Nephron (organoid): ENCODE measurements around the gene ODC1.

Source experiments
- H3K27ac Mint-ChIP-seq, 3 experiments: 2 replicates each; pipeline ENCODE4 v1.8.0; 2020; ENCODE audit warnings: mixed read lengths in 3 of 3, mild to moderate bottlenecking in 2 of 3, moderate library complexity in 1 of 3
- H3K27me3 Mint-ChIP-seq: 2 replicates; pipeline ENCODE4 v1.8.0; 2021; ENCODE audit warnings: low read depth, mild to moderate bottlenecking, moderate library complexity, mixed read lengths
- H3K36me3 Mint-ChIP-seq: 2 replicates; pipeline ENCODE4 v1.8.0; 2020; ENCODE audit warnings: low read depth, mixed read lengths
- H3K4me1 Mint-ChIP-seq: 2 replicates; pipeline ENCODE4 v1.8.0; 2020; ENCODE audit warnings: mixed read lengths
- H3K4me3 Mint-ChIP-seq, 3 experiments: 2 replicates each; pipeline ENCODE4 v1.8.0; 2020; ENCODE audit warnings: mild to moderate bottlenecking in 3 of 3, mixed read lengths in 3 of 3, moderate library complexity in 2 of 3
- H3K9me3 Mint-ChIP-seq: 2 replicates; pipeline ENCODE4 v1.8.0; 2020; ENCODE audit warnings: mixed read lengths
- CTCF ChIP-seq, 3 experiments: fragments of 200-600 bp; sonication (generic); IDR thresholded peaks; one replicate each; pipeline ENCODE4 v1.5.0; 2021; ENCODE audit warnings: antibody characterized with exemption in 3 of 3; ENCODE audit not compliant: unreplicated experiment in 3 of 3

The ODC1 gene

GRCh38 chr2:10399358-10399757 lies 48.8 kb downstream of the ODC1 start:
- TF ChIP-seq CTCF (IDR thresholded peaks at IDR 0.05; ENCODE audit: unreplicated experiment in 3 of 3) = no peak

GRCh38 chr2:10398496-10398895 lies 49.6 kb downstream of the ODC1 start:
- no peaks in the 10 kb centered on the region for H3K4me1 Mint-ChIP-seq
- peaks cover 8% of the 10 kb centered on the region for H3K27me3 Mint-ChIP-seq
- no peaks in the 10 kb centered on the region for H3K9me3 Mint-ChIP-seq
- H3K36me3 Mint-ChIP-seq = peaks cover 20% of the 10 kb centered on the region
- H3K4me3 Mint-ChIP-seq = no peak overlapping the region
- TF ChIP-seq CTCF (IDR thresholded peaks at IDR 0.05; ENCODE audit: unreplicated experiment in 3 of 3) = no peak
- H3K27ac Mint-ChIP-seq = no peak overlapping the region

More at GRCh38 chr2:10399358-10399757, 48.8 kb downstream of the ODC1 start:
- H3K4me1 Mint-ChIP-seq = no peaks in the 10 kb centered on the region
- H3K4me3 Mint-ChIP-seq = no peak overlapping the region
- peaks cover 20% of the 10 kb centered on the region for H3K36me3 Mint-ChIP-seq
- H3K27me3 Mint-ChIP-seq = peaks cover 8% of the 10 kb centered on the region
- no peaks in the 10 kb centered on the region for H3K9me3 Mint-ChIP-seq
- no peak overlapping the region for H3K27ac Mint-ChIP-seq

- H3K4me3 Mint-ChIP-seq = no peak overlapping the region
- H3K27me3 Mint-ChIP-seq = peaks cover 8% of the 10 kb centered on the region
- no peaks in the 10 kb centered on the region for H3K9me3 Mint-ChIP-seq
- no peaks in the 10 kb centered on the region for H3K4me1 Mint-ChIP-seq
- H3K36me3 Mint-ChIP-seq = peaks cover 20% of the 10 kb centered on the region
- H3K27ac Mint-ChIP-seq = no peak overlapping the region
- no peak for TF ChIP-seq CTCF (IDR thresholded peaks at IDR 0.05; ENCODE audit: unreplicated experiment in 3 of 3)
These were observed 50.2 kb downstream of the ODC1 start for GRCh38 chr2:10397878-10398277.

GRCh38 chr2:10397297-10397875 lies 50.7 kb downstream of the ODC1 start:
- peaks cover 20% of the 10 kb centered on the region for H3K36me3 Mint-ChIP-seq
- H3K27me3 Mint-ChIP-seq = peaks cover 4% of the 10 kb centered on the region
- TF ChIP-seq CTCF (IDR thresholded peaks at IDR 0.05; ENCODE audit: unreplicated experiment in 3 of 3) = no peak
- no peaks in the 10 kb centered on the region for H3K4me1 Mint-ChIP-seq
- H3K27ac Mint-ChIP-seq = no peak overlapping the region
- H3K4me3 Mint-ChIP-seq = no peak overlapping the region
- no peaks in the 10 kb centered on the region for H3K9me3 Mint-ChIP-seq

GRCh38 chr2:10396464-10396863 lies 51.7 kb downstream of the ODC1 start:
- Mint-ChIP-seq H3K27ac (no peak overlapping the region), H3K36me3 (peaks cover 19% of the 10 kb centered on the region), H3K4me1 (no peaks in the 10 kb centered on the region), H3K4me3 (no peak overlapping the region), H3K9me3 (no peaks in the 10 kb centered on the region), H3K27me3 (no peaks in the 10 kb centered on the region)
- TF ChIP-seq CTCF (IDR thresholded peaks at IDR 0.05; ENCODE audit: unreplicated experiment in 3 of 3) = no peak

- no peak for TF ChIP-seq CTCF (IDR thresholded peaks at IDR 0.05; ENCODE audit: unreplicated experiment in 3 of 3)
- no peaks in the 10 kb centered on the region for H3K4me1 Mint-ChIP-seq
- H3K27me3 Mint-ChIP-seq = no peaks in the 10 kb centered on the region
- no peaks in the 10 kb centered on the region for H3K9me3 Mint-ChIP-seq
- no peak overlapping the region for H3K4me3 Mint-ChIP-seq
- no peak overlapping the region for H3K27ac Mint-ChIP-seq
- H3K36me3 Mint-ChIP-seq = peaks cover 14% of the 10 kb centered on the region
These were observed 52.2 kb downstream of the ODC1 start for GRCh38 chr2:10395893-10396292.
